Germinal center (tissue), 1 donor: ENCODE measurements around the gene CD6.

ENCODE experiments used
- DNase-seq: peaks from one replicate; pipeline ENCODE4 v3.0.0; 2012; ENCODE audit warnings: mixed read lengths, low spot score

The CD6 gene, protein sequence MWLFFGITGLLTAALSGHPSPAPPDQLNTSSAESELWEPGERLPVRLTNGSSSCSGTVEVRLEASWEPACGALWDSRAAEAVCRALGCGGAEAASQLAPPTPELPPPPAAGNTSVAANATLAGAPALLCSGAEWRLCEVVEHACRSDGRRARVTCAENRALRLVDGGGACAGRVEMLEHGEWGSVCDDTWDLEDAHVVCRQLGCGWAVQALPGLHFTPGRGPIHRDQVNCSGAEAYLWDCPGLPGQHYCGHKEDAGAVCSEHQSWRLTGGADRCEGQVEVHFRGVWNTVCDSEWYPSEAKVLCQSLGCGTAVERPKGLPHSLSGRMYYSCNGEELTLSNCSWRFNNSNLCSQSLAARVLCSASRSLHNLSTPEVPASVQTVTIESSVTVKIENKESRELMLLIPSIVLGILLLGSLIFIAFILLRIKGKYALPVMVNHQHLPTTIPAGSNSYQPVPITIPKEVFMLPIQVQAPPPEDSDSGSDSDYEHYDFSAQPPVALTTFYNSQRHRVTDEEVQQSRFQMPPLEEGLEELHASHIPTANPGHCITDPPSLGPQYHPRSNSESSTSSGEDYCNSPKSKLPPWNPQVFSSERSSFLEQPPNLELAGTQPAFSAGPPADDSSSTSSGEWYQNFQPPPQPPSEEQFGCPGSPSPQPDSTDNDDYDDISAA

DNA sequence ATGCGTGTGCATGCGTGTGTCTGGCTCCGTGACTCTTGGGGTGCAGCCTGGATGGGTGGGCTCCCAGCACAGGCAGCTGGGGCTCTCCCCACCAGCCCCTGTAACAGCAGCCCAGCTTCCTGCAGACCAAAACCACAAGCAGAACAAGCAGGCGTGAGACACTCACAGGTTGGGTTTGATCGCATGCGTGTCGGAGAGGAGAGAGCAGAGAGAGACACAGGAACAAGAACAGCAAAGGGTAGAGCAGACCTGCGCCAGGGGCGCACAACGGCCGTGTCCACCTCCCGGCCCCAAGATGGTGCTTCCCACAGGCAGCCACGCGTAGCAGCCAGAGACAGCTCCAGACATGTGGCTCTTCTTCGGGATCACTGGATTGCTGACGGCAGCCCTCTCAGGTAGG is at the start of gene CD6:
Gene CD6, plus strand, starts transcription at position 161 of the 400 bp plus-strand sequence. Its CDS starts 186 bp downstream, at position 347.
- no peak for DNase-seq

DNA sequence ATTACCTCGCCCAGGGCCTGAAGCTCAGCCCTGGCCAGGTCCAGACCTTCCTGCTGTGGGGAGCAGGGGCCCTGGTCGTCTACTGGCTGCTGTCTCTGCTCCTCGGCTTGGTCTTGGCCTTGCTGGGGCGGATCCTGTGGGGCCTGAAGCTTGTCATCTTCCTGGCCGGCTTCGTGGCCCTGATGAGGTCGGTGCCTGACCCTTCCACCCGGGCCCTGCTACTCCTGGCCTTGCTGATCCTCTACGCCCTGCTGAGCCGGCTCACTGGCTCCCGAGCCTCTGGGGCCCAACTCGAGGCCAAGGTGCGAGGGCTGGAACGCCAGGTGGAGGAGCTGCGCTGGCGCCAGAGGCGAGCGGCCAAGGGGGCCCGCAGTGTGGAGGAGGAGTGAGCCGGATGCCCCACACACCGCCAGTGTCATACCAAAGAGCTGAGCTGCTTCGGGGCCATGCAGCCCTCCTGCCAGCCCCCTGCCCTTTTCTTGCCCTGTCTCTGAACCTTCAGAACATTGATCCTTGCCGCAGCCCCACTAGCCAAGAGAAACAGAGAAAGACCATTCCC is 49.6 kb upstream of the CD6 start:
- no peak for DNase-seq

DNA sequence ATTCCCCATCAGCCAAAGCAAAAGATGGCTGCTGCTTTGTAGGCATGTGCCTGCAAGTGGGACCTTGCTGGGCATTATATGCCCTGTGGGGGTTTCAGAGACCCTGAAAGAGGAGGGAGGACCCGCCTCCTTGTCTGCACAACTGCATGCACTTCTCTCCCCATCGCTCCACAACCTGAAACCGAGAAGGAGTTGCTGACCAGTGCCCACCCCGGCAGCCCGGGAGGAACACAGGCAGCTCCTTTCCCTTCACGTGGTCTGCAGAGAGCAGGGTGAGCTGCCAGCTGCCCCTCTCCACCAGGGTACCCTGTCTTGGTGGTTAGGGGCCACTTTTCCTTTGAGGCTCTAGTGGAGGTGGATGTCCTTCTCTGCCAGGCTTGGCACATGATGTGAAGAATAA is 48.6 kb upstream of the CD6 start:
- no peak for DNase-seq

DNA sequence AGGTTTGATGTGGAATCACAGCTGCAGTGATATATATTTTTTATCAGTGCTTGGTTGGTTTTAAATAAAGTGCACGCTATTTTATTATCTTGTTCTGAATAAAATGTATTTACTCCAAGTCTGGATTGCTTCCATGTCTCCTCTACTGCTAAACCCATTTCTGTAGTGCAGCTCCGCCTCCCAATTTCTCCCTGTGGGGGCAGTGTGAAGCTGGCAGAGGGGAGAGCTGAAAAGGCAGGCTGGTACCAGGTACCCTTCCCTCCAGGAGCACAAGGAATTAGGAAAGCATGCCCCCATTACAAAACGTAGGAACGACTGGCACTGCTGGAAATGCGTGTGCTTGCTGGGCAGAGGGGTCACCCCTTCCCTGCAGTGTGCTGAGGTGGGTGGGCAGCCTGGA is 48.2 kb upstream of the CD6 start:
- DNase-seq, result no peak

DNA sequence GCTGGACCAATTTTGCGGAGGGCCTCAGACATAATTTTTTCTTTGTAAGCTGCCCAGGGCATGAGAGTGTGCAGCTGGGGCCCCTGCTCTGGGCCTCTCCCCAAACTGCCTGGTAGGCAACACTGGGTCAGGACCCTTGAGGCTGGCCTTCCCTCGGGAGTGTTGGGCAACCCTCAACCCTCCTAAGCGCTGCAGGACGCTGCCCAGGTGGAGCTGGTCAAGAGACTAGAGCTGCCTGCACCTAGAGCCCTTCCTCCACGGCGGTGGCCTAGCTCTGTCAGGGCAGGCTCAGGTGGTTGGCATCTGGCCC is 47.7 kb upstream of the CD6 start:
- no peak for DNase-seq

DNA sequence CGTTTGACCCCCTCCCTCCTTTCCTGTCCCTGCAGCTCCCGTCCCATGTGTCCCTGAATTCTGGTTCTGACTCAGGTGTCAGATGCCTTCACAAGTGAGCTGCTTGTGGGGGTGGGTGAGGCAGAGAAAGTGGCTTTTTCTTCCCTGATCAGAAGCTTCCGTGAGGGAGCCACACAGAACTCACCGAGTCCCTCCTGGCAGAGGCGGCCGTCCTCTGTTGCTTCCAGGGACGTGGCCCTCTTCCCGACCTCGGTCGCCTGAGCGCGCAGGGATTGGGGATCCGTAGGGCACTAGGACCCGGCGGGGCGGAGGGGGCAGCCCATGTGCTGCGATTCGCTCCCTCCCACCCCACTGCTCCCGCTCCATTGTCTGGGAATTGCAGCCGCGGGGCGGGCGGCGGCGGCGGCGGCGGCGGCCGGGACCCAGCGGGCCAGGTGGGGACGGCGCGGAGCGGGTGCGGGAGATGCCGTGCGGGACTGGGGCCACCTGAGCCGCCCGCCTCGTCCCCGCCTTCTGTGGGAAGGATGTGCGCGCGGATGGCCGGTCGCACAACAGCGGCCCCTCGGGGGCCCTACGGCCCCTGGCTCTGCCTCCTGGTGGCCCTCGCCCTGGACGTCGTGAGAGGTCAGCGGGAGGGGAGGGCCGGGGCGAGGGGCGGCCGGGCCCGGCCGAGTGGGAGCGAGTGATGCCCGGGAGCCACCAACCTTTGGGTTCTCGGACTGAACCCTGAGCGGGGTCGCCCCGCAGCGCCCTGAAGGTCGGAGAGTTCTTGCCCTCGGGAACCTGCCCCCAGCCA is 47.2 kb upstream of the CD6 start, which contains the start of gene TMEM132A:
Gene TMEM132A, plus strand, starts transcription at position 351 of the 796 bp plus-strand sequence. Its CDS starts 174 bp downstream, at position 525.
- DNase-seq, result no peak

DNA sequence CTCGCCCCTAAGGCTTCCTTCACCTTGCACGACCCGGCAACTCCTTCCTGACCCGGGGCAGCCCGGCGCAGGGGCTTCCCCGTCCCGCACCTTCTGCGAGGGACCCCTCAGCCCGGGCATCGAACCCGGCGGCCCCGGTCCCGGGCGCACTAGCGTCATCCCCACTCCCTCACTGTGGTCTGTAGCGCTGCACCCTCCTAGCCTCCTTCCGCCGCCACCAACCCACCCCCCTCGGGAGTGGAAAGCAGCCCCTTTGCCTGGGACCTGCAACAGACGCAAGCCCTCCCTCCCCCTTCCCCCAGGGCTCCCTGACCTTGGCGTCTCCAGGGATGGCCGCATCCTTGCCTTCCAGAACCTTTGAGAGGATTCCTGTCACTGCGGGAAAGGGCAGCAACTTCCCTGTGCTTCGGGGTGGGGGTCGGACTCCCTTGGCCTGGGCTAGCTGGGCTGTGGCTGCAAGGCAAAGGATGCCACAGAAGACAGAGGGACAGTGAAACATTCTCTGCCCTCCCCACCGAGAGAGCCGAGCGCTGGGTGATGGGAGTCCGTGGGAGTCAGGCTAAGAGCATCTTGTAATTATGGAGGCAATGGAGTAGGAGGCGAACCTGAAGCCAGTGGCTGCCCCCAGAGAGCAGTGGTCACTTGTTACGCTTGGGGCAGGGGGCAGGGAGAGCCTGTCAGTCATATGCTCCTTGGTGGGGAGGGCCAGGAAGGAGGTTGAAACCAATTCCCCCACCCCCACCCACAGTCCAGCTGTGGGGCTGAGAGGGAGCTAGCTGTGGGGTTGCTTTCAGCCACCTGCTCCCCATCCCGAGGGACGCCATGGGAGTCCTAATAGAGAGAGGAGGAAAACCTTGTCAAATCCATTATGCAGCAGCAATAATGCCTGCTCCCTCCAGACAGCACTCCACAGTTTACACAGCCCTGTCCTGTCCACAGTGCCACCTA is 46.3 kb upstream of the CD6 start:
- DNase-seq, result no peak

DNA sequence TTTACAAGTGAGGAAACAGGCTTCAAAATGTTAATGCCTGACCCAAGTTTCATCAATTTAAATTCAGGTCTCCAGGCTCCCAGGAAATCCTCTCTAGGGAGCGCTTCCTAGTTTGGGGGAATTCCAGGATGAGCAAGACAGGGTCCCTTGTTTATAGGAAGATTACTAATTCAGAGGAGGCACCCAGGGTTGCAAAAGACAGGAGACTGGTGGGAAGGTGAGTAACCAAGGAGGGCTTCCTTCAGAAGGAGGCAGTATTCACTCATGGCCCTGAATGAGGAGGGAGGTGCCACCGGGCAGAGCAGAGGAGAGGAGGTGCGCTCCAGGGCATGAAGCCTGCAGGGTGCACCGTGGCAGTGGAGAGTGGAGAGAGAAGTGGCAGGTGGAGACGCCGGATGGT is 45.6 kb upstream of the CD6 start:
- no peak for DNase-seq

DNA sequence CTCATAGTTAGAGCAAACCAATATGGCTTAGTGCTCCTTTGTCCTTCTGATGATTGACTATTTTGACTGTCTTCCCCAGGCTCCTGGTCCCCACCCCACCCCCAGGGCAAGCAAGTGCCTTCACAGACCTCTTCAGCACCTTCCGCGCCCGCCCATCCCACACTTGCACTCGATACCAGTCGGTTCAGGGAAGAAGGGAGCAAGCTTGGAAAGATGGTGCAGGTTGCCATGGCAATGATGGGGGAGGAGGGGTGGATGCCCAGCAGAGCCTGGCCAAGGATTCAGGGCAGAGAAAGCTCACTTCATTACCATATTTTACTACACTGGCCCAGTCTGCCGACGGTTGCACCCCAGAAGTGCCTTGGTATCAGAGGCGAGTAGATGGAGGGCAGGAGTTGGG is 45.0 kb upstream of the CD6 start:
- no peak for DNase-seq

DNA sequence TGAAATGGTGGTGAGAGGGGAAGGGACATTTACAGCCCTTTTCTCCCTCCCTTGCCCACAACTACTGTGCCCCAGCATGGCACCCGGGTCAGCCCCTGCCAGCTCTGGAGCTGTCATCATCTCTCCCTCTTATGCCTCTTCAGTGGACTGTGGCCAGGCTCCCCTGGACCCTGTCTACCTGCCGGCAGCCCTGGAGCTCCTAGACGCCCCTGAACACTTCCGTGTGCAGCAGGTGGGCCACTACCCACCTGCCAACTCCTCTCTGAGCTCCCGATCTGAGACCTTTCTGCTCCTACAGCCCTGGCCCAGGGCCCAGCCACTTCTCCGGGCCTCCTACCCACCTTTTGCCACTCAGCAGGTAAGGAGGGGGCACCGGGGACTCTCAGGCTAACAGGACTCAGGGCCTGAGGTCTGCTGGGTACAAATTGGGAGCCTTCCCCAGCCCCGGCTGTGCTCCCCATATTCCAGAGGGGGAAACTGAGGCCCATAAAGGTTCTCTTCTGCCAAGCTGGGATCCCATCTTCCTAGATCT is 44.4 kb upstream of the CD6 start:
- DNase-seq, result no peak

DNA sequence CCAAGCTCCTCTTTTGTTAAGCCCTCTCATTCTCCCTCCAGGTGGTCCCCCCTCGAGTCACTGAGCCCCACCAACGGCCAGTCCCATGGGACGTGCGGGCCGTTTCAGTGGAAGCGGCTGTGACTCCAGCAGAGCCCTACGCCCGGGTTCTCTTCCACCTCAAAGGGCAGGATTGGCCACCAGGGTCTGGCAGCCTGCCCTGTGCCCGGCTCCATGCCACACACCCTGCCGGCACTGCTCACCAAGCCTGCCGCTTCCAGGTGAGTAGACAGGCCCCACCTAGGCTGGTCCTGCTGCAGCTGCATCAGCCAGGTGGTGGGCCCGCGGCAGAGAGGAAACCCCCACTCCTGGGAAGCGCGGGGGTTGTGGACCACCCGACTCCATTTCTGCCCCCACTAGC is 43.9 kb upstream of the CD6 start:
- no peak for DNase-seq

DNA sequence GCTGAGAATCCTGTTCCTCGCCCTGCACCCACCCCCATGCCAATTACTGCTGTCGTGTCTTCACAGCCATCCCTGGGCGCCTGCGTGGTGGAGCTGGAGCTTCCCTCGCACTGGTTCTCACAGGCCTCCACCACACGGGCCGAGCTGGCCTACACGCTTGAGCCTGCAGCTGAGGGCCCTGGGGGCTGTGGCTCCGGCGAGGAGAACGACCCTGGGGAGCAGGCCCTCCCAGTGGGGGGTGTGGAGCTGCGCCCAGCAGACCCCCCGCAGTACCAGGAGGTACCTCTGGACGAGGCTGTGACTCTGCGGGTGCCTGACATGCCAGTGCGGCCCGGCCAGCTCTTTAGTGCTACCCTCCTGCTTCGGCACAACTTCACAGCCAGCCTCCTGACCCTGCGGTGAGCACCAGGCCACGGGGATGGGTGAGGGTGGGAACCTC is 42.9 kb upstream of the CD6 start:
- no peak for DNase-seq

DNA sequence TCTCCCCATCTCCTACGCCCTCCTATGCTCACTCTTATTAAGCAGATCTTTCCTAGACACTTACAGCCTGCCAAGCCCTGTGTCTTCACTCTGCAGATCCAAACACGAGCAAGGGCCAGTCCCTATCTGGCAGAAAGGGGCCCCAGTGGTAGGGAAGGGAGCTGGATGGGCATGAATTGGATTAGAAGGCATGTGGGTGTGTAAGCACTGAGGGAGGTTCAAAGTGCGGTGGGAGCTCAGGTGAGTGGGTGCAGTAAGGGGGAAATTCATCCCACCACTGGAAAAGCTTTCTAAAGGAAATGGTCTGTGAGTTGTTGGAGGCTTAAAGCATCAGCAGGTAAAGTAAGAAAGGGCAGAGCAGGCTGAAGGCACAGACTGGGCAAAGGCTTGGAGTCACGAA is 41.7 kb upstream of the CD6 start:
- DNase-seq, result no peak

DNA sequence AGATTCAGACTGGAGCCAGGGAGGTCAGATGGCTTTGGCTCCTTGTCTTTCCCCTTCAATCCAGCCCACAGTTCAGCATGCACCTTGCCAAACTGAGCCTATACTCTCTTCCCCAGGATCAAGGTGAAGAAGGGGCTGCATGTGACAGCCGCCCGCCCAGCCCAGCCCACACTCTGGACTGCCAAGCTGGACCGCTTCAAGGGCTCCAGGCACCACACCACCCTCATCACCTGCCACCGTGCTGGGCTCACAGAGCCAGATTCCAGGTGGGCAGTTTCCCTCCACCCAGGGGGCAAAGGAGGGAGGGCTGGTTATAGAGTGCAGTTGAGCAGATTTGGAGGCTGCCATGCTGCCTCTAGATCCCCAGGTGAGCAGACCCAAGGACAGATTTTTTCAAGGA is 41.1 kb upstream of the CD6 start:
- no peak for DNase-seq

DNA sequence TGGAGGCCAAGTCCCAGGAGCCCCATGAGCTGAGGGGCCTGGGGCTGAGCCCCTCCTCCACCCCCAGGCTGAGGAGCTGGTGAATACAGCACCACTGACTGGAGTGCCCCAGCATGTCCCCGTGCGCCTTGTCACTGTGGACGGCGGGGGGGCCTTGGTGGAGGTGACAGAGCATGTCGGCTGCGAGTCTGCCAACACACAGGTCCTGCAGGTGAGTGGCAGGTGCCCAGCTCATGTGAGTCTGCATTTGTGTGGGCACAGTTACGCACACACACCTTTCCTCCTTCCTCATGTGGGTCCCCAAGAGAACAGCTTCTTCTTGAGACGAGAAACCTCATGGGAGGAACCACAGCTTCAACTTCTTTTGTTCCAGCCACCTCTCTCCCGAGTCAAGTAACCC is 39.6 kb upstream of the CD6 start:
- peak; percentile 85 for DNase-seq

DNA sequence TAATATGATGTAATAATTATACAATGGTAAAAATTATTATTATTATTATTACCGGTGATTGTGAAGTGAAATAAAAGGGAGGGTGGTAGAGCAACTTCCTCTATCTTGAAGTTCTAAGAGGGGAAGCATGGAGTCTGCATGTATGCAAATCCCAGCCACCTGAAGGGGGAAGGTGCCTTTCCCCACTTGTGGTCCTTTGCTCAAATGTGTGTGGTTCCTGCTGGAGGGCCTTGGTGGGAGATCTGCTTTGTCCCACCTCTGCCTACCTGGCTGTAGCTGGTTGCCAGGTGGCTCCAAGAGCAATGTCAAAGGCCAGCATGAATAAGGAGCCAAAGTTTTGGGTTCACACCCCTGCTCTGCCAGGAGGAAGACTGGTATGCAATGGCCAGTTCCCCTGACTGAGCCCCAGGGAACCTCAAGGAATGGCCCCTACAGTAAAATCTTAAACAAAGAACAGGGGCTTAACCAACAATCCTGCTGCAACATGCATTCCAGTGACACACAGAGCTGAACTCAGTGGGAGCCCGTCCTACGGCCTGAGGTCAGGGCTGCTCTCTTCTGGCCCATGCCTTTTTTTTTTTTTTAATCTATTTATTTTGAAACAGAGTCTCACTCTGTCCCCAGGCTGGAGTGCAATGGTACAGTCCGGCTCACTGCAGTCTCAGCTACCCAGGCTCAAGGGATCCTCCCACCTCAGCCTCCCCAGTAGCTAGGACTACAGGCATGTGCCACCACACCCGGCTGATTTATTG is 38.7 kb upstream of the CD6 start:
- peak; percentile 79 for DNase-seq

DNA sequence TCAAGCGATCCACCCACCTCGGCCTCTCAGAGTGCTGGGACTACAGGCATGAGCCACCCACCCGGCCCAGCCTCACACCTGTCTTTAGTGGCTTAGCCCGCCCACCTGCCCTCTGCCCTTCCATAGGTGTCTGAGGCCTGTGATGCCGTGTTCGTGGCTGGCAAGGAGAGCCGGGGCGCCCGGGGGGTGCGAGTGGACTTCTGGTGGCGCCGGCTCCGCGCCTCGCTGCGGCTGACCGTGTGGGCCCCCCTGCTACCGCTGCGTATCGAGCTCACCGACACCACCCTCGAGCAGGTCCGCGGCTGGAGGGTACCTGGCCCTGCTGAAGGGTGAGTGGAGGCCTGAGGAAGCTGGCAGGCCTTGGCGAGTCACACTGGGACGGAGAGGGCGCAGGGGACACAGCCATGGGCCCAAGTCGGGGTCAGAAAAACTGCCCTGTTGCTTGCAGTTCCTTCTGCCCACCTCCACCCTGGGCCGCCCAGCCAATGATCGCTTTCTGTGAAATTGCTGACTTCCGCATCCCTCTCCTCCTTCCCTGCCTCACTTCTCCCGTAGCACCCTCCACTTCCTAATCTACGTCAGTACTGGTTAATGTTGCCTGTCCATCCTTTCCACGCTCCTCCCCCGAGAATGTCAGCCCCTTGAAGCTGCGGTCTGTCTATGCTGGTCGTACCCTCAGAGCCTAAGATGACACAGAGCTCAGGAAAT is 37.9 kb upstream of the CD6 start:
- DNase-seq, result no peak

DNA sequence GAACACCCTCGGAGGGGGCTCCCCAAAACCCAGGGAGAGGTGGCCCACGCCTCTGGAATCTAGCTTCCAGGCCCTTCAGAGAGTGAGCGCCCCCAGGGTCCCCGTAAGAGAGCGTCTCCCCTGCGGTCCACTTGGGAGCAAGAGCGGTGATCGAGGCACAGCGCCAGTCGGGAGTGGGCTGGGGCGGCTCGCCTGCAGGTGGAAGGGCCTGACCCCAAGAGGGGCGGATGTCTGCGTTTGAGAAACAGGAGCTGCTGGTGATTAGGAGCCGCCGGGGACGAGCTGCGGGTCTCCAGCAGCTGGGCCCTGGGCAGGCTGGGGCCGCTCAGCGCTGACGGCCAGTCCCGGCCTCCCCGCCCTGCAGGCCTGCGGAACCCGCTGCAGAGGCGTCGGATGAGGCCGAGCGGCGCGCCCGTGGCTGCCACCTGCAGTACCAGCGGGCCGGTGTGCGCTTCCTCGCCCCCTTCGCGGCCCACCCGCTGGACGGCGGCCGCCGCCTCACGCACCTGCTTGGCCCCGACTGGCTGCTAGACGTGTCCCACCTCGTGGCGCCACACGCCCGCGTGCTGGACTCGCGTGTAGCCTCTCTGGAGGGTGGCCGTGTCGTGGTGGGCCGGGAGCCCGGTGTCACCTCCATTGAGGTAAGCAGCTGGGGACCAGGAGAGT is 37.2 kb upstream of the CD6 start:
- no peak for DNase-seq
